ENCODE results near the gene PLEKHJ1.

The PLEKHJ1 gene

GRCh38 chr19:2249010-2249866 is 13.1 kb upstream of the PLEKHJ1 start, which contains the start of gene AMH:
AMH (plus strand) TSS chr19:2249323; CDS start chr19:2249333, 10 bp downstream.
- DNase-seq, result no peak

- no peak for DNase-seq
These were observed 12.2 kb upstream of the PLEKHJ1 start for GRCh38 chr19:2248136-2249009.

GRCh38 chr19:2247433-2248101 is 11.4 kb upstream of the PLEKHJ1 start:
- DNase-seq, result no peak

GRCh38 chr19:2246801-2247361 is 10.8 kb upstream of the PLEKHJ1 start:
- no peak for DNase-seq

- no peak for DNase-seq
These were observed 10.0 kb upstream of the PLEKHJ1 start for GRCh38 chr19:2246014-2246620.

GRCh38 chr19:2245273-2245672 is 9.1 kb upstream of the PLEKHJ1 start:
- DNase-seq, result no peak

- DNase-seq, result no peak
These were observed 8.4 kb upstream of the PLEKHJ1 start for GRCh38 chr19:2244486-2244885.

GRCh38 chr19:2244125-2244411 is 7.9 kb upstream of the PLEKHJ1 start:
- DNase-seq, result no peak

GRCh38 chr19:2243274-2244124 is 7.4 kb upstream of the PLEKHJ1 start:
- DNase-seq, result no peak

- no peak for DNase-seq
These were observed 6.7 kb upstream of the PLEKHJ1 start for GRCh38 chr19:2242816-2243215.

- no peak for DNase-seq
These were observed 6.0 kb upstream of the PLEKHJ1 start for GRCh38 chr19:2242092-2242537.

- no peak for DNase-seq
These were observed 5.0 kb upstream of the PLEKHJ1 start for GRCh38 chr19:2240881-2241760.

GRCh38 chr19:2239771-2240770 is 3.9 kb upstream of the PLEKHJ1 start:
- peak; percentile 52 for DNase-seq

GRCh38 chr19:2239173-2239572 is 3.0 kb upstream of the PLEKHJ1 start:
- no peak for DNase-seq

- no peak for DNase-seq
These were observed 1.7 kb upstream of the PLEKHJ1 start for GRCh38 chr19:2237869-2238153.

GRCh38 chr19:2237051-2237868 is 1.1 kb upstream of the PLEKHJ1 start:
- no peak for DNase-seq

- DNase-seq, result no peak
These were observed 140 bp downstream of the PLEKHJ1 start for GRCh38 chr19:2236064-2236313.

GRCh38 chr19:2235381-2236063 is 607 bp downstream of the PLEKHJ1 start:
- DNase-seq, result no peak

Measured in activated CD4-positive, alpha-beta T cell treated with anti-CD3 and anti-CD28 coated beads, Interleukin-2, amount 50 U/mL, for 16 hours (primary cell).